Measurements from ENCODE around the gene CCNK. TPM values are rescaled to one million over a fixed set of nuclear protein-coding genes. Genes with fewer than 3 reads are reported as not detected.

Gene CCNK
- total RNA-seq, 1 donor from 2014 or later, result 53.6 TPM

- no peak overlapping the region for H3K4me3 ChIP-seq
- no peak for TF ChIP-seq CTCF (IDR thresholded peaks at IDR 0.05)
- intact Hi-C loops (cut with DNase I), result no loop called here
- peaks cover 100% of the 10 kb centered on the region for H3K36me3 ChIP-seq
- no peaks in the 10 kb centered on the region for H3K4me1 ChIP-seq
- no peaks in the 10 kb centered on the region for H3K9me3 ChIP-seq
- no peak overlapping the region for H3K27ac ChIP-seq
- no peak for ATAC-seq
- DNase-seq, result no peak
- no peaks in the 10 kb centered on the region for H3K27me3 ChIP-seq (ENCODE audit: low read depth)
Measured at GRCh38 chr14:99497341-99497740, 16.1 kb downstream of the CCNK start.

- H3K36me3 ChIP-seq, result peaks cover 100% of the 10 kb centered on the region
- intact Hi-C loops (cut with DNase I), result no loop called here
- H3K4me1 ChIP-seq, result no peaks in the 10 kb centered on the region
- DNase-seq, result no peak
- no peak for ATAC-seq
- no peak overlapping the region for H3K4me3 ChIP-seq
- no peak for TF ChIP-seq CTCF (IDR thresholded peaks at IDR 0.05)
- H3K27ac ChIP-seq, result no peak overlapping the region
- H3K27me3 ChIP-seq (ENCODE audit: low read depth), result no peaks in the 10 kb centered on the region
- H3K9me3 ChIP-seq, result no peaks in the 10 kb centered on the region
Measured at GRCh38 chr14:99497894-99498293, 16.7 kb downstream of the CCNK start.

GRCh38 chr14:99502989-99503421, 21.8 kb downstream of the CCNK start:
- H3K27me3 ChIP-seq (ENCODE audit: low read depth), result no peaks in the 10 kb centered on the region
- no peak overlapping the region for H3K27ac ChIP-seq
- ATAC-seq (no peak), DNase-seq (no peak)
- TF ChIP-seq CTCF (IDR thresholded peaks at IDR 0.05), result no peak
- no peak overlapping the region for H3K4me3 ChIP-seq
- no peaks in the 10 kb centered on the region for H3K4me1 ChIP-seq
- H3K9me3 ChIP-seq, result no peaks in the 10 kb centered on the region
- intact Hi-C loops (cut with DNase I), result no loop called here
- peaks cover 100% of the 10 kb centered on the region for H3K36me3 ChIP-seq

GRCh38 chr14:99503848-99504453, 22.7 kb downstream of the CCNK start:
- DNase-seq (no peak), ATAC-seq (no peak)
- no peak for TF ChIP-seq CTCF (IDR thresholded peaks at IDR 0.05)
- Histone ChIP-seq H3K27ac (no peak overlapping the region), H3K9me3 (no peaks in the 10 kb centered on the region), H3K36me3 (peaks cover 100% of the 10 kb centered on the region), H3K4me1 (no peaks in the 10 kb centered on the region), H3K27me3 (ENCODE audit: low read depth) (no peaks in the 10 kb centered on the region), H3K4me3 (no peak overlapping the region)
- intact Hi-C loops (cut with DNase I), result no loop called here

GRCh38 chr14:99505089-99505488, 23.9 kb downstream of the CCNK start:
- H3K4me1 ChIP-seq, result no peaks in the 10 kb centered on the region
- no peak for ATAC-seq
- H3K9me3 ChIP-seq, result no peaks in the 10 kb centered on the region
- no peaks in the 10 kb centered on the region for H3K27me3 ChIP-seq (ENCODE audit: low read depth)
- no peak for TF ChIP-seq CTCF (IDR thresholded peaks at IDR 0.05)
- H3K27ac ChIP-seq, result no peak overlapping the region
- intact Hi-C loops (cut with DNase I), result no loop called here
- no peak overlapping the region for H3K4me3 ChIP-seq
- peaks cover 100% of the 10 kb centered on the region for H3K36me3 ChIP-seq
- DNase-seq, result no peak

Data from lower lobe of right lung (tissue), 2 donors.